T-helper 17 cell (primary cell): ENCODE data around the gene PHF21B. TPM values are rescaled to one million over a fixed set of nuclear protein-coding genes. Genes with fewer than 3 reads are reported as not detected.

Experiments used
- ATAC-seq: fragments of 150-1000 bp; cut with Tn5 transposase; 2 replicates; pipeline ENCODE4 v1.10.0; 2021; ENCODE audit warnings: mild to moderate bottlenecking, moderate library complexity
- DNase-seq, 3 donors: peaks; one replicate each; pipeline versions ENCODE4 v3.0.0 to v3.0.0-alpha.2; 2020 to 2021
- H3K9me3 ChIP-seq: one replicate; pipeline ENCODE4 v1.7.0; 2013; ENCODE audit warnings: low read length, mild to moderate bottlenecking; ENCODE audit not compliant: control insufficient read depth, poor library complexity, severe bottlenecking
- H3K27ac Mint-ChIP-seq: one replicate; pipeline ENCODE4 v1.8.0; 2022; ENCODE audit warnings: mild to moderate bottlenecking, moderate library complexity, mixed read lengths
- H3K27me3 Mint-ChIP-seq: one replicate; pipeline ENCODE4 v1.8.0; 2022; ENCODE audit warnings: mixed read lengths
- H3K36me3 Mint-ChIP-seq: one replicate; pipeline ENCODE4 v1.8.0; 2022; ENCODE audit warnings: low read depth, mixed read lengths
- H3K4me1 Mint-ChIP-seq: one replicate; pipeline ENCODE4 v1.8.0; 2022; ENCODE audit warnings: mild to moderate bottlenecking, mixed read lengths
- H3K4me3 Mint-ChIP-seq: one replicate; pipeline ENCODE4 v1.8.0; 2022; ENCODE audit warnings: mild to moderate bottlenecking, moderate library complexity, mixed read lengths
- total RNA-seq, 4 donors: library from RNA in 2 of 4; stranded (reverse) in 2 of 4; gene quantifications; one replicate each; pipeline ENCODE4 v1.2.3 and lab custom pipeline; 2022 to 2026

PHF21B gene
- total RNA-seq, 2 donors from 2014 or later = not detected

GRCh38 chr22:44918925-44919392 lies 90.8 kb downstream of the PHF21B start:
- no peak overlapping the region for H3K27ac Mint-ChIP-seq
- H3K9me3 ChIP-seq = no peaks in the 10 kb centered on the region
- no peak for DNase-seq
- peaks cover 29% of the 10 kb centered on the region for H3K27me3 Mint-ChIP-seq
- no peaks in the 10 kb centered on the region for H3K4me1 Mint-ChIP-seq
- H3K36me3 Mint-ChIP-seq = no peaks in the 10 kb centered on the region
- no peak for ATAC-seq
- H3K4me3 Mint-ChIP-seq = no peak overlapping the region

GRCh38 chr22:44918166-44918924 lies 91.5 kb downstream of the PHF21B start:
- Mint-ChIP-seq H3K4me3 (no peak overlapping the region), H3K36me3 (no peaks in the 10 kb centered on the region), H3K27me3 (peaks cover 29% of the 10 kb centered on the region), H3K4me1 (no peaks in the 10 kb centered on the region), H3K27ac (no peak overlapping the region)
- no peaks in the 10 kb centered on the region for H3K9me3 ChIP-seq
- DNase-seq (no peak), ATAC-seq (no peak)

GRCh38 chr22:44917372-44918165 lies 92.2 kb downstream of the PHF21B start:
- Mint-ChIP-seq H3K27me3 (peaks cover 29% of the 10 kb centered on the region), H3K4me3 (no peak overlapping the region), H3K27ac (no peak overlapping the region), H3K36me3 (no peaks in the 10 kb centered on the region), H3K4me1 (no peaks in the 10 kb centered on the region)
- DNase-seq (no peak), ATAC-seq (no peak)
- H3K9me3 ChIP-seq = no peaks in the 10 kb centered on the region

- Mint-ChIP-seq H3K4me3 (no peak overlapping the region), H3K27me3 (peaks cover 29% of the 10 kb centered on the region), H3K4me1 (no peaks in the 10 kb centered on the region), H3K27ac (no peak overlapping the region), H3K36me3 (peaks cover 2% of the 10 kb centered on the region)
- ATAC-seq (no peak), DNase-seq (no peak)
- H3K9me3 ChIP-seq = no peaks in the 10 kb centered on the region
Measured at GRCh38 chr22:44916281-44917231, 93.2 kb downstream of the PHF21B start.

- ATAC-seq = no peak
Measured at GRCh38 chr22:44915441-44915840, 94.4 kb downstream of the PHF21B start.

GRCh38 chr22:44914026-44914721 lies 95.6 kb downstream of the PHF21B start:
- ATAC-seq (no peak), DNase-seq (no peak)
- Mint-ChIP-seq H3K4me1 (no peaks in the 10 kb centered on the region), H3K27ac (no peak overlapping the region), H3K36me3 (peaks cover 2% of the 10 kb centered on the region), H3K27me3 (peaks cover 12% of the 10 kb centered on the region), H3K4me3 (no peak overlapping the region)
- H3K9me3 ChIP-seq = no peaks in the 10 kb centered on the region

More at GRCh38 chr22:44915441-44915840, 94.4 kb downstream of the PHF21B start:
- DNase-seq = no peak
- no peak overlapping the region for H3K4me3 Mint-ChIP-seq
- no peaks in the 10 kb centered on the region for H3K4me1 Mint-ChIP-seq
- peaks cover 2% of the 10 kb centered on the region for H3K36me3 Mint-ChIP-seq
- H3K27me3 Mint-ChIP-seq = peaks cover 24% of the 10 kb centered on the region
- no peak overlapping the region for H3K27ac Mint-ChIP-seq
- H3K9me3 ChIP-seq = no peaks in the 10 kb centered on the region

GRCh38 chr22:44913198-44913983 lies 96.4 kb downstream of the PHF21B start:
- no peak overlapping the region for H3K4me3 Mint-ChIP-seq
- H3K36me3 Mint-ChIP-seq = peaks cover 2% of the 10 kb centered on the region
- ATAC-seq = no peak
- no peaks in the 10 kb centered on the region for H3K4me1 Mint-ChIP-seq
- peaks cover 9% of the 10 kb centered on the region for H3K27me3 Mint-ChIP-seq
- no peaks in the 10 kb centered on the region for H3K9me3 ChIP-seq
- H3K27ac Mint-ChIP-seq = no peak overlapping the region
- DNase-seq = no peak

GRCh38 chr22:44909241-44909640 lies 100.6 kb downstream of the PHF21B start:
- peaks cover 19% of the 10 kb centered on the region for H3K27me3 Mint-ChIP-seq
- no peak overlapping the region for H3K4me3 Mint-ChIP-seq
- H3K9me3 ChIP-seq = no peaks in the 10 kb centered on the region
- H3K27ac Mint-ChIP-seq = no peak overlapping the region
- no peaks in the 10 kb centered on the region for H3K4me1 Mint-ChIP-seq
- ATAC-seq = no peak
- DNase-seq = no peak
- H3K36me3 Mint-ChIP-seq = peaks cover 7% of the 10 kb centered on the region

- H3K36me3 Mint-ChIP-seq = peaks cover 7% of the 10 kb centered on the region
- ATAC-seq (no peak), DNase-seq (no peak)
- H3K27me3 Mint-ChIP-seq = peaks cover 22% of the 10 kb centered on the region
- H3K9me3 ChIP-seq = no peaks in the 10 kb centered on the region
- H3K27ac Mint-ChIP-seq = no peak overlapping the region
- no peaks in the 10 kb centered on the region for H3K4me1 Mint-ChIP-seq
- no peak overlapping the region for H3K4me3 Mint-ChIP-seq
Measured at GRCh38 chr22:44907765-44908737, 101.8 kb downstream of the PHF21B start.

- no peak for ATAC-seq
- H3K9me3 ChIP-seq = no peaks in the 10 kb centered on the region
- DNase-seq = no peak
- no peak overlapping the region for H3K4me3 Mint-ChIP-seq
- H3K36me3 Mint-ChIP-seq = peaks cover 7% of the 10 kb centered on the region
- H3K27ac Mint-ChIP-seq = no peak overlapping the region
- no peaks in the 10 kb centered on the region for H3K4me1 Mint-ChIP-seq
- H3K27me3 Mint-ChIP-seq = peaks cover 22% of the 10 kb centered on the region
Measured at GRCh38 chr22:44906999-44907644, 102.7 kb downstream of the PHF21B start.
